Uterus (tissue), 4 donors: Measurements from ENCODE around the gene TRAF3. TPM values are rescaled to one million over a fixed set of nuclear protein-coding genes. Genes with fewer than 3 reads are reported as not detected.

ENCODE experiments used
- DNase-seq, 2 donors: peaks; one replicate each; pipeline ENCODE4 v3.0.0-alpha.2; 2019 to 2020
- H3K27ac ChIP-seq, 2 donors: fragments of 200-600 bp; sonication (generic); 1 replicate in 1 of 2; 2 replicates in 1 of 2; pipeline ENCODE4 v1.5.1; 2016 to 2018
- H3K27me3 ChIP-seq, 2 donors: fragments of 200-600 bp; sonication (generic); one replicate each; pipeline ENCODE4 v1.5.1; 2018 to 2019; ENCODE audit warnings: control low read depth in 1 of 2
- H3K36me3 ChIP-seq, 2 donors: fragments of 200-600 bp; sonication (generic); one replicate each; pipeline ENCODE4 v1.5.1; 2019; ENCODE audit warnings: control low read depth in 1 of 2
- H3K4me1 ChIP-seq, 2 donors: fragments of 200-600 bp; sonication (generic); one replicate each; pipeline ENCODE4 v1.5.1; 2018 to 2019; ENCODE audit warnings: control low read depth in 1 of 2
- H3K4me3 ChIP-seq, 2 donors: fragments of 200-600 bp; sonication (generic); 1 replicate in 1 of 2; 2 replicates in 1 of 2; pipeline ENCODE4 v1.5.1; 2018 to 2019; ENCODE audit warnings: mild to moderate bottlenecking in 1 of 2
- H3K9me3 ChIP-seq, 2 donors: fragments of 200-600 bp; sonication (generic); one replicate each; pipeline ENCODE4 v1.5.1; 2019; ENCODE audit warnings: control low read depth in 1 of 2
- CTCF ChIP-seq, 4 experiments: fragments of 200-600 bp in 2 of 4; fragments of 450-650 bp in 2 of 4; sonication (generic) in 2 of 4; IDR thresholded peaks; one replicate each; pipeline ENCODE4 v1.5.1; 2016 to 2019; ENCODE audit warnings: antibody characterized with exemption in 4 of 4, mild to moderate bottlenecking in 2 of 4, moderate library complexity in 1 of 4
- POLR2A ChIP-seq, 2 donors: fragments of 450-650 bp; IDR thresholded peaks; one replicate each; pipeline ENCODE4 v1.6.1; 2016; ENCODE audit warnings: antibody characterized with exemption in 2 of 2, mild to moderate bottlenecking in 1 of 2, moderate library complexity in 1 of 2
- intact Hi-C: fragments of 100-400 bp; cut with DNase I; formaldehyde crosslinking; loops from one replicate; pipeline ENCODE4 v1.15.1; 2023; ENCODE audit warnings: low total_unique reads
- total RNA-seq, 4 donors: library from RNA; depleted of rRNA in 3 of 4; stranded (reverse); fragments of >200 nt in 3 of 4; gene quantifications; one replicate each; pipeline versions ENCODE4 v1.1.0 to v1.2.4, GENCODE V29; 2014 to 2023
- donor health status: DM: yes; HTN: yes; CAD: no.

TRAF3 gene
- total RNA-seq, 4 donors from 2014 or later: 7.4 to 33.1 (median 22.1) TPM

- no peak overlapping the region for H3K27ac ChIP-seq
- DNase-seq: no peak
- TF ChIP-seq CTCF (IDR thresholded peaks at IDR 0.05) (no peak), POLR2A (IDR thresholded peaks at IDR 0.05) (no peak)
- H3K4me1 ChIP-seq: no peaks in the 10 kb centered on the region
- H3K9me3 ChIP-seq: no peaks in the 10 kb centered on the region
- H3K27me3 ChIP-seq: no peaks in the 10 kb centered on the region
- intact Hi-C loops: no loop called here
- no peak overlapping the region for H3K4me3 ChIP-seq
- H3K36me3 ChIP-seq: no peaks in the 10 kb centered on the region
These were observed 164.8 kb downstream of the TRAF3 start for GRCh38 chr14:102942069-102942468.

GRCh38 chr14:102943454-102943853, 166.2 kb downstream of the TRAF3 start:
- Histone ChIP-seq H3K36me3 (no peaks in the 10 kb centered on the region), H3K4me3 (no peak overlapping the region), H3K9me3 (no peaks in the 10 kb centered on the region), H3K27ac (no peak overlapping the region), H3K27me3 (no peaks in the 10 kb centered on the region), H3K4me1 (no peaks in the 10 kb centered on the region)
- no peak for TF ChIP-seq POLR2A (IDR thresholded peaks at IDR 0.05)
- no peak for TF ChIP-seq CTCF (IDR thresholded peaks at IDR 0.05)
- no peak for DNase-seq
- intact Hi-C loops: no loop called here

- intact Hi-C loops: no loop called here
- no peak for DNase-seq
- no peaks in the 10 kb centered on the region for H3K36me3 ChIP-seq
- H3K4me1 ChIP-seq: no peaks in the 10 kb centered on the region
- H3K27ac ChIP-seq: no peak overlapping the region
- TF ChIP-seq CTCF (IDR thresholded peaks at IDR 0.05): no peak
- H3K9me3 ChIP-seq: no peaks in the 10 kb centered on the region
- no peaks in the 10 kb centered on the region for H3K27me3 ChIP-seq
- no peak overlapping the region for H3K4me3 ChIP-seq
These were observed 166.7 kb downstream of the TRAF3 start for GRCh38 chr14:102943979-102944378.

- no peak overlapping the region for H3K4me3 ChIP-seq
- no peaks in the 10 kb centered on the region for H3K36me3 ChIP-seq
- no peaks in the 10 kb centered on the region for H3K27me3 ChIP-seq
- no peak for DNase-seq
- intact Hi-C loops: no loop called here
- TF ChIP-seq POLR2A (IDR thresholded peaks at IDR 0.05): no peak
- TF ChIP-seq CTCF (IDR thresholded peaks at IDR 0.05): no peak
- no peaks in the 10 kb centered on the region for H3K9me3 ChIP-seq
- no peaks in the 10 kb centered on the region for H3K4me1 ChIP-seq
- H3K27ac ChIP-seq: no peak overlapping the region
These were observed 167.4 kb downstream of the TRAF3 start for GRCh38 chr14:102944448-102945330.

- no peak overlapping the region for H3K27ac ChIP-seq
- intact Hi-C loops: no loop called here
- H3K9me3 ChIP-seq: no peaks in the 10 kb centered on the region
- TF ChIP-seq CTCF (IDR thresholded peaks at IDR 0.05): no peak
- no peak for TF ChIP-seq POLR2A (IDR thresholded peaks at IDR 0.05)
- H3K4me1 ChIP-seq: no peaks in the 10 kb centered on the region
- H3K4me3 ChIP-seq: no peak overlapping the region
- DNase-seq: no peak
- no peaks in the 10 kb centered on the region for H3K27me3 ChIP-seq
- H3K36me3 ChIP-seq: no peaks in the 10 kb centered on the region
These were observed 168.3 kb downstream of the TRAF3 start for GRCh38 chr14:102945346-102946130.
